ENCODE measurements around the gene ZSCAN5C.
"Not testable (repeated sequence)": the region's sequence is repeated elsewhere in the genome, so short reads cannot be mapped to it uniquely, and the experiment has no call there.

Gene ZSCAN5C, protein sequence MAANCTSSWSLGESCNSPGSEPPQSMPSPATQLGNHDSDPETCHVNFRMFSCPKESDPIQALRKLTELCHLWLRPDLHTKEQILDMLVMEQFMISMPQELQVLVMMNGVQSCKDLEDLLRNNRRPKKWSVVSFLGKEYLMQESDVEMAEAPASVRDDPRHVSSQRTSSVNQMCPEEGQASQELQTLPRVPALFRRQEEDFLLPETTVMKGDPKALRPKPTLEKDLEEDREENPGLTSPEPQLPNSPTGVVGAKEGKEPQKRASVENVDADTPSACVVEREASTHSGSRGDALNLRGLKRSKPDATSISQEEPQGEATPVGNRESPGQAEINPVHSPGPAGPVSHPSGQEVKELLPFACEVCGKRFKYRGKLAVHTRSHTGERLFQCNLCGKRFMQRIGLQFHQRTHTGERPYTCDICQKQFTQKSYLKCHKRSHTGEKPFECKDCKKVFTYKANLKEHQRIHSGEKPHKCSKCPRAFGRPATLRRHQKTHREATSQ

DNA sequence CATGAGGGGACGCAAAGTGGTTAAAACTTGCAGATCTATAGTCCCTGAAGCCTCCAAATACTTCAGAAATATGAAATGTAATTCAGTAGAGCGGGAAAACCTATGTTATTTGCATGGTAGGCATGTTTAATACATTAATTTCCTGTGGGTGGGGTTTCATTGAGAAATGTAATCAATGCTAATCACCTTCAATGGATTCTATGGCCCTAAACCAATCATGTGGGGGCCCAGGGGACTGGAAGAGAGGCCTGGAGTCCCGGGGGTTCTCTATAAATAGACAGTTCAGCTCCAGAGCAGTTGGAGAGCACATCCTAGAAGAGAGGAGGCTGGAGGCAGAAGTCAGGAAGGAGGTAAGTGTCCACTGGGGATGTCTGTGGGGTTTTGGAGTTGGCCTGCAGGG, at the start of gene ZSCAN5C:
Gene ZSCAN5C, plus strand, starts transcription at position 301 of the 400 bp plus-strand sequence. CDS start 3,641 bp downstream, outside the sequence.
- DNase-seq (ENCODE audit: low read depth in 2 of 2), result no peak

DNA sequence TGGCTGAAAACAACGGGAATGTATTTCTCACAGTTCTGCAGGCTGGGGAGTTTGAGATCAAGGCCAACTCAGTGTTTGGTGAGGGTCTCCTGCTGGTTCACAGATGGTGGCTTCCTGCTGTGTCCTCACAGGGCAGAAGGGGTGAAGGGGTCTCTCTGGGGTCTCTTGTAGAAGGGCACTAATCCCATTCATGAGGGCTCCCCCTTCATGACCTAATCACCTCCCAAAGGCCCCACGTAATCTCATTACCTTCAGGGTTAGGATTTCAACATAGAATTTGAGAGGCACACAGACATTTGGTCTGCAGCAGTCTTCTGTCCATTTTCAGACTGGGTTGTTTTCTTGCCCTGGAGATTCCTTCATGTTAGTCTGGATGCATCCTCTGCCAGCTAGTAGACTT, 49.4 kb upstream of the ZSCAN5C start:
- DNase-seq (ENCODE audit: low read depth in 2 of 2), result no peak

DNA sequence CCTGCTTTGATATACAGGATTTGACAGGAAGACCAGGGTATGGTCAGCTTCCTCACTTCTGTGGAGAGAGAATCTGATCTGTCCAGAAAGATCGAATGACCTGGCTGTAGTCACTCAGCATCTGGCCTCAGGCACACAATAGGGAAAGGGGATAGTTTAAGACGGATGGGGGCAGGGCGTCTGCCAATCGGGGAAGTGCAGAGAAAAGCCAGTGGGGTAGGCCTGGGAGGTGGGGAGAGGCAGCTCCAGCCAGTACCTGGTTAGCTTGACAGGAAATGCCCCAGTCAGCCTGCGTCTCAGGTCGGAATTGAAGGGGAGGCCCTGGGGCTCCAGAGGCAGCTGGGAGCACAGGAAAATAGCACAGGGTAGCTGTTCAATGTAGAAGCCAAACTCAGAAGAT, 48.6 kb upstream of the ZSCAN5C start:
- DNase-seq (ENCODE audit: low read depth in 2 of 2), result no peak

DNA sequence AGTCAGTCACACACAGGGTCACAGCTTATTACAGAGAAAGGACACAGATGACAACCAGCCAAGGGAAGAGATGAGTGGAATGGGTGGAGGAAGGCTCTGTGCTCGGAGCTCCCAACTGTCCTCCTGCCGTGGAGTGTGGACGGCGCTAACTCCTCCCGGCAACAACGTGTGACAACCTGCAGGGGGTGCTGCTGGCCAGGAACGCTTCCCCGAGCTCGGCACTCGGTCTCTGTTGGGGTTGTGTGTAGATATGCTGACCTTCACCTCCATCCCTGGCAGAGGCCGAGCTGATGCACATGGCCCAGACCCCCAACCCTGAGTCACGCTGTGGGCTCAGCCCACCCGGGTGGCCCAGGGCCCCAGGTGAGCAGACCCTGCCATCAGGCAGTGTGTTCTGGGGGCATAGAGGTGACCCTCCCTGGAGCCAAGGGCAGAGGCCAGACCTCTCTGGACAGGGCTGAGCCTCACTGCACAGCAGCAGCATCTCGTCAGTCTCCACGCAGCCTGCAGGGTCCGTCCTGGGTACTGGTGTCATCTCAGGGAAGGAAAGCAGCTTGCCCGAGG, 46.9 kb upstream of the ZSCAN5C start:
- no peak for DNase-seq (ENCODE audit: low read depth in 2 of 2)

DNA sequence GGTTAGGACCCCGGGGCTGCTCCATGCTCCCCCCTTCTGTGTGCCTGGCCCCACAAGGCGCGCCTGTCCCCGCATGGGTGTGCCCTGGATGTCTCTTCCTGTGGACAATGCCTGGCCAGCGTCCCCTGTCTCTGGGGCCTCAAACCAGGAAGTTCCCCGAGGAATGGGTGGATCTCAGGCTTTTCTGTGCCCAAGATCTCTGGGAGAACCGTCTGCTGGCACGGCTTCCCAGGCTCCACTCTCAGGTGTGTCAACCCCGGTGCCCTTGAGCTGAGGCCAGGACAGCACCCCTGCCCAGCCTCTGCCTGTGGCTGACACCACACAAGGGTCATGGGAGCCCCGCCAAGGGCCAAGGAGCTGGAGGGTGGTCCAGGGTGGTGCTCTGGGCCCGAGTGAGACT, 45.3 kb upstream of the ZSCAN5C start:
- no peak for DNase-seq (ENCODE audit: low read depth in 2 of 2)

DNA sequence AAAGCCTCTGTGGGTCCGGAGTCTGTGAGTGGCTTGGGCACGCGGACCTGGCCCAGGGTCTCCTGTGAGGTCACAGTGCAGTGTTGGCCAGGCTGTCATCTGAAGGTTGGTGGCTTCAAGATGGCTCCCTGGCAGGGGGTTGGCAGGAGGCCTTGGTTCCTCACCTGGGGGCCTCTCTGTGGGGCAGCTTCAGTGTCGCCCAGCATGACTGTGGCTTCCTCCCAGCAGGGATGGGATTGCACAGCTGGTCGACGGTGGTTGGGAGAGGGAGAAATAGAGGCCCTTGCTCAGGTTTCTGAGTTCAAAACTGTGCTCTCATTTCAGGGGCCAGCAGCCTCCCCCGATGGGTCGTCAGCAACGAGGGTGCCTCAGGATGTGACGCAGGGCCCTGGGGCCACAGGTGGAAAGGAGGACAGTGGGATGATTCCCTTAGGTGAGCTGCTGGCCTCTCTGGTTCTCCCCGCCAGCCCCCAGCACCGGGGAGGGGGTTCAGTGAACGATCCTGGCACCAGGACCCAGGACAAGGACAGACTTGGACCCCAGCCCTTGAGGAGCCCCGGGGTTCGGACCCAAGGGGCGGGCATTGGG, 43.8 kb upstream of the ZSCAN5C start:
- DNase-seq (ENCODE audit: low read depth in 2 of 2), result no peak

DNA sequence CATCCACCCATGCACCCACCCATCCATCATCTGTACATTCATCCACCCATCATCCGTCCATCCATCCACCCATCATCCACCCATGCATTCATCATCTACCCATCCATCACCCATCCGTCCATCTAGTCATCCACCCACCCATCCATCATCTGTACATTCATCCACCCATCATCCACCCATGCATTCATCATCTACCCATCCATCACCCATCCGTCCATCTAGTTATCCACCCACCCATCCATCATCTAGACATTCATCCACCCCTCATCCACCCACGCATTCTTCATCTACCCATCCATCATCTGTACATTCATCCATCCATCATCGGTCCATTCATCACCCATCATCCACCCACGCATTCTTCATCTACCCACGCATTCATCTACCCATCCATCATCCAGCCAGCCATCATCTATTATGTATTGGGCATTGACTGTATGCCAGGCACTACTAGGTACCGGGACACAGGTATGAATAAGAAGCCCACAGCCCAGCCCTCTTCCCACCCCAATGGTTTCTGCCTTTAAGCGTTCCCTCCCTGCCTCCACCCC, 43.0 kb upstream of the ZSCAN5C start:
- no peak for DNase-seq (ENCODE audit: low read depth in 2 of 2)

DNA sequence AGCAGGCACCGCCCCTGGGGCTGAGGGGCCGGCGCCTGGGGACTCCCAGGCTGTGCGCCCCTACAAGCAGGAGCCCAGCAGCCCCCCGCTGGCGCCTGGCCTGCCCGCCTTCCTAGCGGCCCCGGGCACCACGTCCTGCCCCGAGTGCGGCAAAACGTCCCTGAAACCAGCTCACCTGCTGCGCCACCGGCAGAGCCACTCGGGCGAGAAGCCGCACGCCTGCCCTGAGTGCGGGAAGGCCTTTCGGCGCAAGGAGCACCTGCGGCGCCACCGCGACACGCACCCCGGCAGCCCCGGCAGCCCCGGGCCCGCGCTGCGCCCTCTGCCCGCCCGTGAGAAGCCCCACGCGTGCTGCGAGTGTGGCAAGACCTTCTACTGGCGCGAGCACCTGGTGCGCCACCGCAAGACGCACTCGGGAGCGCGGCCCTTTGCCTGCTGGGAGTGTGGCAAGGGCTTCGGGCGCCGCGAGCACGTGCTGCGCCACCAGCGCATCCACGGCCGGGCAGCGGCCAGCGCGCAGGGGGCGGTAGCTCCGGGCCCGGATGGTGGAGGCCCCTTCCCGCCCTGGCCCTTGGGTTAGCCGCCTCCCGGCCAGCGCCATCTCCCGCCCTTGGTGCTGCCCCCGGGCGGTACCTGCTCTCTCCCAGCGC, 42.3 kb upstream of the ZSCAN5C start:
- no peak for DNase-seq (ENCODE audit: low read depth in 2 of 2)

DNA sequence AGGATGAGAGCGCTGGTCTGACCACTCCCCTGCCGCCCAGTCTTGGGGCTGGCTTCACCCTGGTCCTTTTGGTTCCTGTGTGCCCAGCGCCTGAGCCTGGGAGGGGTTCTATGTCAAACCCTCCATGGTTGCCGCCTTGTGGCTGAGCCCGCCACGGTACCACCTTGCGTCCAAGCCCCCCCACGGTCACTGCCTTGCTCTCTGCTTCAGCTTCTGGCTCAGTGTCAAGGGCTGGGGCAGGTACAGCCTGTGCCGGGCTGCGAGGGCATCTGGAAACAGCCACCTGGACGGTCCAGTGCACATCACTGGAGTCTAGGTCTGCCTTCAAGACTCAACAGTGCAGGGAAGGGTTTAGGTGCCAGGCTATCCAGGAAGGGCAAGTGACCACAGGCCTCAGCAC, 40.5 kb upstream of the ZSCAN5C start:
- no peak for DNase-seq (ENCODE audit: low read depth in 2 of 2)

DNA sequence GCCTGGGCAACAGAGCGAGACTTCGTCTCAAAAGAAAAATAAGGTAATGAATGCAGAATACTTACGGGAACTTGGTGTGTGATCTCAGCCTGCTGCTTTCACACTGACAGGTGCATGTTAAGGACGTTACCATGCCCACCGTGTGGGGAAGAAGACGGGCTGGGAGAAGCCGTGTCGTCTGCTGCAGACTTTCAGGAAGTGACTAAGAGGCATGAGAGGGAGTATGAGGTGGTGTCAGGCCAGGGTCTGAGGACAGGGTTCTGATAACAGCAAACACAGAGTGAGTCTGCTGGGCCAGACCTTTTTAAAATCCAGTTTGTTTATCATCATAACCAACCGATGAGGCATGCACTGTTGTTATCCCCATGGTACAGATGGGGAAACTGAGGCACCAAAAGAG, 39.8 kb upstream of the ZSCAN5C start:
- no peak for DNase-seq (ENCODE audit: low read depth in 2 of 2)

DNA sequence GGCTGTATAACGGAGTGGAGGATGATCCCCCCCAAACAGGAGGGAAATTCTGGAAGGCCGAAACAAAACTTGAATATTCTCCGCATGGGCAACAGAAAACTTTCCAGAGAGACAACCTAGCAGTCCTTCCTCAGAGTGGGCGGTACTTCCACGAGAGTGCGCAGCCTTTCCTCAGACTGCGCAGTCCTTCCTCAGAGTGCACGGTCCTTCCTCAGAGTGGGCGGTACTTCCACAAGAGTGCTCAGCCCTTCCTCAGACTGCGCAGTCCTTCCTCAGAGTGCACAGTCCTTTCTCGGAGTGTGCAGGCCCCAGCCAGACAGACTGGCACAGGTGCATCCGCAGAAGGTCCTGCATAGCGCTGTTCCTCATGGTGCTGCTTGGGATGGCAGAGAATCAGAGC, 39.0 kb upstream of the ZSCAN5C start:
- no peak for DNase-seq (ENCODE audit: low read depth in 2 of 2)

DNA sequence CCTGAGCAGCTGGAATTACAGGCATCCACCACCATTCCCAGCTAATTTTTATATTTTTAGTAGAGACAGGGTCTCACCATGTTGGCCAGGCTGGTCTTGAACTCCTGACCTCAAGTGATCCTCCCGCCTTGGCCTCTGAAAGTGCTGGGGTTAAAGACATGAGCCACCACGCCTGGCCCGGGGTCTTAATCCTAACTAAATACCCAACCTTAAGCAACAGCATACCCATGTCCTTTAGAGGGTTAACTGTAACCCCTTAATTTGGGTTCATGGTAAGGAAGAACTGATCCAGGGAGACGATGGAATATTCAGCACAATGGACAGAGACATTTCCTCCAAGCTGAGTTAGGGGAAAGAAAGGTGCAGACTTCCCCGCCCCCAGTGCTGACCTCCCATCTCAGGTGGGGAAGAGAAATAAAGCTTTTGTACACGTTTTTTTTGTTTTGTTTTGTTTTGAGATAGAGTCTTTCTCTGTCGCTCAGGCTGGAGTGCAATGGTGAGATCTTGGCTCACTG, 35.0 kb upstream of the ZSCAN5C start:
- DNase-seq (ENCODE audit: low read depth in 2 of 2), result no peak

DNA sequence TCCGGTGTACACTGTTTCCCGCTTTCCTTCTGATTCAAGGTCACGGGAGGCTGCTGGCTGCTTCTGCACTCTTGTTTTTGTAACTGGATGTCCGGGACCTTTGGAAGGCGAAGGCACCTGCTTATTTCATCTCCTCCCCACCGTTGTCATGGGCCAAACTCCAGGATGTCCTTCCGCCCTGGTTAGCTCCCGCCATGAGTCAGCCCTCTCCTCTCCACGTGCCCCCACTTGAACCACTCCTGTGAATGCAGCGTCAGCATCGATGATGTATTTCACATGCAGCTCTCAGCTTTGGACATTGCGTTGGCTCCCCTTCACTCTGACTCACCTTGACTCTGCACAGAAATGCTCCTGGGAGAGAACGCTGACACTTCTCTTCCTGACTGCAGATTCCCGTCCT, 31.8 kb upstream of the ZSCAN5C start:
- DNase-seq (ENCODE audit: low read depth in 2 of 2), result no peak

DNA sequence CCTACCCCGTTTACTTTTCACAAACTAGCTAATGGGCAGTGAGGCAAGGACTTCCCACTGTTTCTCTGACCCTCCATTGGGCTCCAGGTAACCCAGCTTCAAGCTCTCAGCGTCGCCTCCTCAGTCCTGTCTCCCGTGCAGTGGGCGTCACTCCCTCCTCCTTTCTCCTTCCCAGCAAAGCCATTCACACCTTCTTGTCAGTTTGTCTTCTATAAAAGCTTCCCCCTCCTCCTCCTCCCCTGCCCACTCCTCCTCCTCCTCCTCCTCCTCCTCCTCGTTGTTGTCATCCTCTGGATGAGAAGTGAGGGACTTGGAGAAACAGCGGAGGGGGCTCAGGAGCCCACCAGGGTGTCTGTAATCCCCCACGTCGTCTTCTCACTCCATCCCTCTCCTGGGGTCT, 28.0 kb upstream of the ZSCAN5C start:
- DNase-seq (ENCODE audit: low read depth in 2 of 2), result no peak

DNA sequence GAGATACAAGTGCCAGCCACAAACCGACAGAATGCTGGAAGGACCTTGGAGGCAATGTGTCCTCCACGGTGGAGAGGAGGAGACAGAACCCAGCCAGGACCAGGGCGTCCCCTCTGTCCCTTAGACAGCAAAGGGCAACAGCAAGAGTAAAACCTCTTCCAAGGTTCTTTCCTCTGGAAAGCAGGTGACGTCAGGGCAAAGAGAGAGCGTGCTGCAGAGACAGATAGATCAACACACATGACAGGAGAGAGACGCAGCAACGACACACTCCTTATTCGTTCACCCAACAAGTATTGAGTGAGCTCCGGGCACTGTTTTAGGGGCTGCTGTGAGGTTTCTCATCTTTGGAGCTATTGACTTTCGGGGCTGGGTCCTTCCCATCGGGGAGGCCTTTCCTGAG, 27.5 kb upstream of the ZSCAN5C start:
- no peak for DNase-seq (ENCODE audit: low read depth in 2 of 2)

DNA sequence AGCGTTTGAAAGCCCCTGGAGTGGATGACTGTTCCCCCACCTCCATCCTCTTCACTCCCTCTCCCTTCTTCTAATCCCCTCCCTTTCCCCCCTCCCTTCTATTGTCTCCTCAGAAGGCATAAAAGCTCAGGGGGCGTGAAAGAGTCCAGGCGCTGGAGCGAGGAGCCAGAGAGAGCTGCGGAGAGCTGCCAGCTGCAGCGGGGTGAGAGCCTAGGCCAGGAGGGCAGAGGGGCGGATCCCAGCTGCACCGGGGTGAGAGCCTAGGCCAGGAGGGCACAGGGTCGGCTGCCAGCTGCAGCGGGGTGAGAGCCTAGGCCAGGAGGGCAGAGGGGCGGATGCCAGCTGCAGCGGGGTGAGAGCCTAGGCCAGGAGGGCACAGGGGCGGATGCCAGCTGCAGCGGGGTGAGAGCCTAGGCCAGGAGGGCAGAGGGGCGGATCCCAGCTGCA, 26.2 kb upstream of the ZSCAN5C start, which contains the start of gene GALP:
Gene GALP, plus strand, starts transcription at position 148 of the 447 bp plus-strand sequence. CDS start 1,101 bp downstream, outside the sequence.
- not testable (repeated sequence) for DNase-seq (ENCODE audit: low read depth in 2 of 2)

DNA sequence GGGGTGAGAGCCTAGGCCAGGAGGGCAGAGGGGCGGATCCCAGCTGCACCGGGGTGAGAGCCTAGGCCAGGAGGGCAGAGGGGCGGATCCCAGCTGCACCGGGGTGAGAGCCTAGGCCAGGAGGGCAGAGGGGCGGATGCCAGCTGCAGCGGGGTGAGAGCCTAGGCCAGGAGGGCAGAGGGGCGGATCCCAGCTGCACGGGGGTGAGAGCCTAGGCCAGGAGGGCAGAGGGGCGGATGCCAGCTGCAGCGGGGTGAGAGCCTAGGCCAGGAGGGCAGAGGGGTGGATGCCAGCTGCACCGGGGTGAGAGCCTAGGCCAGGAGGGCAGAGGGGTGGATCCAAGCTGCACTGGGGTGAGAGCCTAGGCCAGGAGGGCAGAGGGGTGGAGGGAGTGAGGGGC, 25.8 kb upstream of the ZSCAN5C start:
- DNase-seq (ENCODE audit: low read depth in 2 of 2), result not testable (repeated sequence)

DNA sequence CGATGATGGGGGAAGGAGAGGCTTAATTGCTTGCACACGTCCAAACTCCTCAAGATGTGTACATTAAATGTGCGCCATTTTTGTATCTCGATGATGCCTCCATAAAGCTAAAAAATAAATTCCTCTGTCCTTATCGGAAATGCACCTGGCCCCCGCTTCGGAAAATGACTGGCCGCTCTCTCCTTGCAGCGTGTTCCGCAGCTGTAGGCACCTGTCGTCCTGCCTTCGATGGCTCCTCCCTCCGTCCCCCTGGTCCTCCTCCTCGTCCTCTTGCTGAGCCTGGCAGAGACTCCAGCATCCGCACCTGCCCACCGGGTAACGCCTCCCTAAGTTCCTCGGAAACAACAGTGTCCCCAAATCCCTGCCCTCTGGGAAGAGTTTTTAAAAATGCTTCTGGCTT, 25.2 kb upstream of the ZSCAN5C start:
- DNase-seq (ENCODE audit: low read depth in 2 of 2), result no peak

DNA sequence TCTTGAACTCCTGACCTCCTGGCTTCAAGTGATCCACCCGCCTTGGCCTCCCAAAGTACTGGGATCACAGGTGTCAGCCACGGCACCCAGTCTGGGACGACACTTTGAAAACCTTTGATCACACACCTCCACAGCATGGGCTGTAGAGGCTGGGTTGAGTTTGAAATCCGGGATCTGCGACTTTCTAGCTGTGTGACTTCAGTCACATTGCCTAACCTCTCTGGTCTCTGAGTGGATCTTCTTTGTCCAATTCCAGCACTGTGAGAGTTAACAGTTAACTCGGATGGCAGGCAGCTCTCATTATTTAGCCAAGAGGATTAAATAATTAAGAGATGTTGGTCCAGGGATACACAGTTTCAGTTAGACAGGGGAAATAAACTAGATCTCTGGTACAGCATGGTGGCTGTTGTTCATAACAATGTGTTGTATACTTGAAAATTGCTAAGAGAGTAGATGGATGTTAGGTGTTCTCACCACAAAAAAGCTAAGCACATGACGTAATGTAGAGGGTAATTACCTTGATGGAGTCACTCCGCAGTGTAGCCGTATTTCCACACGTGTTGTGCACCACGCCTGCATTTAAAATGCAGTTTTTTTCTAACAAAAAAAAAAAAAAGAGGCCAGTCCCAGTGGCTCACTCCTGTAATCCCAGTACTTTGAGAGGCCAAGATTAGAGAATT, 24.4 kb upstream of the ZSCAN5C start:
- DNase-seq (ENCODE audit: low read depth in 2 of 2), result no peak

DNA sequence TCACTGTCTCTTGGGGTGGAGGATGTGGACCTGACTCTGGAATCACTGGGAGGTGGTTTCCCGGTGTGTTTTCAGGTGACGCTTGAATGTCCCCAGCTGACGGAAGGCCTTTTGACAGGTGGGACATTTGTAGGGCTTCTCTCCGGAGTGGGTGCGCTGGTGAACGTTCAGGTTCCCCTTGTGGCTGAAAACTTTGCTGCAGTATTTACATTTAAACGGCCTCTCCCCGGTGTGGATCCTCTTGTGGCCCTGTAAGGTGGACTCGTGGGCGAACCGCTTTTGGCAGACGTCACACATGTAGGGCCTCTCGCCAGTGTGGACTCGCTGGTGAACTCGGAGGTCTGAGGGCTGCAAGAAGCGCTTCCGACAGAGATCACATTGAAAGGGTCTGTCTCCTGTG, 12.3 kb upstream of the ZSCAN5C start:
- no peak for DNase-seq (ENCODE audit: low read depth in 2 of 2)

DNA sequence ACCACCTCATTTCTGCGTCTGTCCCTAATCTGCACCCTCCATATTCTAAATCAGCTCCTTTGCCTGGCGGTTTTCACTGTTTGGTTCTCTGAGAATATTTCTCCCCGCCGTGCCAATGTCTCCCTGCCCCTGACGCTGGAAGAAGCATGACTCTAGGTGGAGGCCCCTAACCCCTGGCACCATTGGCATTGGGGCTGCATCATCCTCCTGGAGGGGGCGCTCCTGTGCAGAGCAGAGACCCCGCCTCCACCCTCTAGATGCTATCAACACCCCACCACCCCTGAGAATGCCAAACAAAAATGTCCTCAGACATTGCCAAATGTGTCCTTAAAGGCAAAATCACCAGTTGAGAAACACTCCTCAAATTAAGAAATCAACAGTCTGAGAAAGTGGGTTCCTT, 11.0 kb upstream of the ZSCAN5C start:
- DNase-seq (ENCODE audit: low read depth in 2 of 2), result no peak

Data from stimulated activated CD8-positive, alpha-beta memory T cell treated with anti-CD3 and anti-CD28 coated beads, Interleukin-7, amount 100 ng/mL, for 4 hours (primary cell).